H1 (cell line): Measurements from ENCODE around the gene SRP14. TPM values are rescaled to one million over a fixed set of nuclear protein-coding genes. Genes with fewer than 3 reads are reported as not detected.
A peak's percentile ranks its signal among the peaks of the same experiment; 100 is the strongest.

ENCODE experiments used
- CTCF ChIA-PET: fragments of 300-600 bp; sonication (Branson Sonifier 250); formaldehyde crosslinking; loops from one replicate; lab custom pipeline; 2021; ENCODE audit not compliant: partially characterized antibody; lab: Charles Lee
- POLR2A ChIA-PET: fragments of 300-600 bp; sonication (Branson Sonifier 250); formaldehyde crosslinking; loops from one replicate; lab custom pipeline; 2021; ENCODE audit warnings: inconsistent platforms; ENCODE audit not compliant: partially characterized antibody; lab: Charles Lee
- DNase-seq, 2 experiments: peaks; one replicate each; pipeline versions ENCODE4 v3.0.0 to v3.0.0-alpha.2; 2010 to 2022; ENCODE audit warnings: low spot score in 2 of 2, low read depth in 1 of 2, mixed read lengths in 1 of 2
- FAIRE-seq: peaks from 2 replicates; lab custom pipeline; 2011; peaks lifted over from hg19 to GRCh38; lab: Jason Lieb, UNC
- H2AFZ ChIP-seq: 2 replicates; pipeline ENCODE4 v1.8.1; 2012; ENCODE audit warnings: low read length, inconsistent platforms
- H2AK5ac ChIP-seq: 2 replicates; pipeline ENCODE4 v1.6.1; 2013; ENCODE audit warnings: low read depth, low read length
- H2BK120ac ChIP-seq: replicated peaks from 2 replicates; pipeline ENCODE3; 2013; ENCODE audit warnings: low read depth, low read length, inconsistent platforms
- H2BK12ac ChIP-seq: 2 replicates; pipeline ENCODE4 v1.6.1; 2013; ENCODE audit warnings: low read depth, low read length
- H2BK15ac ChIP-seq: 2 replicates; pipeline ENCODE4 v1.6.1; 2013; ENCODE audit warnings: low read length
- H2BK20ac ChIP-seq: 2 replicates; pipeline ENCODE4 v1.6.1; 2013; ENCODE audit warnings: low read length
- H2BK5ac ChIP-seq: 2 replicates; pipeline ENCODE4 v1.6.1; 2013; ENCODE audit warnings: low read depth, low read length
- H3K14ac ChIP-seq: 2 replicates; pipeline ENCODE4 v1.6.1; 2013; ENCODE audit warnings: inconsistent platforms; ENCODE audit not compliant: insufficient read length
- H3K18ac ChIP-seq: 2 replicates; pipeline ENCODE4 v1.6.1; 2013; ENCODE audit warnings: low read length; ENCODE audit errors: extremely low read depth
- H3K23ac ChIP-seq: 2 replicates; pipeline ENCODE4 v1.6.1; 2013; ENCODE audit warnings: inconsistent platforms; ENCODE audit not compliant: insufficient read length
- H3K23me2 ChIP-seq: 2 replicates; pipeline ENCODE4 v1.6.1; 2013; ENCODE audit warnings: low read depth, low read length
- H3K27ac ChIP-seq: 2 replicates; pipeline ENCODE4 v1.6.1; 2011; ENCODE audit warnings: low read depth, low read length, inconsistent platforms
- H3K27me3 ChIP-seq, 4 experiments: replicated peaks in 1 of 4; 1 replicate in 1 of 4; 2 replicates in 3 of 4; pipeline versions ENCODE4 v1.6.1 to v1.8.1; 2011 to 2013; ENCODE audit warnings: low read length in 3 of 4, mild to moderate bottlenecking in 3 of 4, inconsistent platforms in 2 of 4, mixed read lengths in 2 of 4, moderate library complexity in 1 of 4; ENCODE audit not compliant: control insufficient read depth in 3 of 4, insufficient read depth in 3 of 4; ENCODE audit errors: extremely low read depth in 1 of 4
- H3K36me3 ChIP-seq, 4 experiments: 2 replicates each; pipeline versions ENCODE4 v1.6.1 to v1.8.1; 2011 to 2013; ENCODE audit warnings: mild to moderate bottlenecking in 4 of 4, low read length in 3 of 4, moderate library complexity in 2 of 4, control low read depth in 1 of 4, inconsistent platforms in 1 of 4; ENCODE audit not compliant: insufficient read depth in 4 of 4, control insufficient read depth in 2 of 4
- H3K4ac ChIP-seq: replicated peaks from 2 replicates; pipeline ENCODE3; 2013; ENCODE audit warnings: low read length, low read depth, mixed read lengths, inconsistent platforms; ENCODE audit not compliant: insufficient read length
- H3K4me1 ChIP-seq, 4 experiments: replicated peaks in 1 of 4; 1 replicate in 1 of 4; 2 replicates in 3 of 4; pipeline versions ENCODE4 v1.6.1 to v1.8.1; 2011 to 2013; ENCODE audit warnings: low read length in 3 of 4, inconsistent platforms in 2 of 4, mixed read lengths in 1 of 4; ENCODE audit not compliant: insufficient read depth in 4 of 4, control insufficient read depth in 3 of 4
- H3K4me2 ChIP-seq, 2 experiments: 2 replicates each; pipeline versions ENCODE4 v1.6.1 to v1.8.1; 2011 to 2013; ENCODE audit warnings: low read depth in 2 of 2, low read length in 2 of 2, control low read depth in 1 of 2, inconsistent platforms in 1 of 2, mild to moderate bottlenecking in 1 of 2; ENCODE audit not compliant: insufficient read depth in 1 of 2
- H3K4me3 ChIP-seq, 4 experiments: fragments of 200-600, 300-600 bp in 1 of 4; sonication (generic), shearing (Covaris generic), sonication (Bioruptor Twin) in 1 of 4; 2 replicates each; pipeline versions ENCODE4 v1.5.1 to v1.8.1; 2011 to 2016; ENCODE audit warnings: low read length in 4 of 4, low read depth in 3 of 4, control low read depth in 2 of 4, inconsistent platforms in 2 of 4, mild to moderate bottlenecking in 2 of 4, mixed read lengths in 1 of 4, moderate library complexity in 1 of 4; ENCODE audit not compliant: insufficient read depth in 2 of 4; ENCODE audit errors: extremely low read depth in 1 of 4
- H3K56ac ChIP-seq: replicated peaks from 2 replicates; pipeline ENCODE3; 2013; ENCODE audit warnings: low read depth, mild to moderate bottlenecking, mixed read lengths, low read length, inconsistent platforms; ENCODE audit not compliant: insufficient read length
- H3K79me1 ChIP-seq: 2 replicates; pipeline ENCODE4 v1.6.1; 2013; ENCODE audit warnings: low read depth, low read length, control low read depth
- H3K79me2 ChIP-seq, 2 experiments: 2 replicates each; pipeline versions ENCODE4 v1.6.1 to v1.8.1; 2012 to 2013; ENCODE audit warnings: low read length in 2 of 2, mild to moderate bottlenecking in 2 of 2, inconsistent platforms in 1 of 2; ENCODE audit not compliant: insufficient read depth in 2 of 2, control insufficient read depth in 1 of 2
- H3K9ac ChIP-seq, 4 experiments: replicated peaks in 1 of 4; 1 replicate in 1 of 4; 2 replicates in 3 of 4; pipeline versions ENCODE4 v1.6.1 to v1.8.1; 2011 to 2013; ENCODE audit warnings: low read depth in 3 of 4, low read length in 3 of 4, control low read depth in 2 of 4, mild to moderate bottlenecking in 2 of 4, moderate library complexity in 2 of 4, inconsistent platforms in 1 of 4; ENCODE audit errors: extremely low read depth in 1 of 4
- H3K9me3 ChIP-seq, 2 experiments: 2 replicates each; pipeline versions ENCODE4 v1.6.1 to v1.8.1; 2012 to 2013; ENCODE audit warnings: mild to moderate bottlenecking in 2 of 2, moderate library complexity in 2 of 2, control low read depth in 1 of 2, inconsistent platforms in 1 of 2, low read depth in 1 of 2, low read length in 1 of 2, mixed read lengths in 1 of 2; ENCODE audit not compliant: insufficient read depth in 2 of 2
- H4K20me1 ChIP-seq, 2 experiments: replicated peaks in 1 of 2; 2 replicates each; pipeline versions ENCODE3 to v1.8.1; 2011 to 2013; ENCODE audit warnings: inconsistent platforms in 2 of 2, low read length in 2 of 2, mild to moderate bottlenecking in 1 of 2; ENCODE audit not compliant: insufficient read depth in 2 of 2, control insufficient read depth in 1 of 2
- H4K5ac ChIP-seq: 2 replicates; pipeline ENCODE4 v1.6.1; 2013; ENCODE audit warnings: low read length, low read depth, mixed read lengths, inconsistent platforms; ENCODE audit not compliant: insufficient read length
- H4K8ac ChIP-seq: 2 replicates; pipeline ENCODE4 v1.8.0; 2013; ENCODE audit warnings: mild to moderate bottlenecking, moderate library complexity, low read length, inconsistent platforms; ENCODE audit not compliant: insufficient read depth; ENCODE audit errors: extremely low read depth
- H4K91ac ChIP-seq: replicated peaks from 2 replicates; pipeline ENCODE3; 2013; ENCODE audit warnings: low read length, mixed read lengths, inconsistent platforms; ENCODE audit not compliant: insufficient read length
- BCL11A ChIP-seq, 2 experiments: IDR thresholded peaks; one replicate each; pipeline ENCODE4 v1.6.1; 2011; ENCODE audit warnings: low read depth in 2 of 2, low read length in 2 of 2, mild to moderate bottlenecking in 2 of 2
- BRCA1 ChIP-seq: IDR thresholded peaks from 2 replicates; pipeline ENCODE4 v1.6.1; 2012; ENCODE audit warnings: low read depth, low read length, improper control_type of control experiment
- CREB1 ChIP-seq: IDR thresholded peaks from 2 replicates; pipeline ENCODE4 v1.6.1; 2012; ENCODE audit warnings: inconsistent platforms
- JUND ChIP-seq: IDR thresholded peaks from 2 replicates; pipeline ENCODE4 v1.6.1; 2011; ENCODE audit warnings: mild to moderate bottlenecking, improper control_type of control experiment, low read length
- KDM1A ChIP-seq: fragments of 200-600, 300-600 bp; sonication (generic); IDR thresholded peaks from 2 replicates; pipeline ENCODE4 v1.7.1; 2016; ENCODE audit warnings: mild to moderate bottlenecking, low read length, borderline replicate concordance
- PHF8 ChIP-seq: fragments of 200-600 bp; sonication (generic); conservative IDR thresholded peaks from 2 replicates; pipeline ENCODE4 v1.7.1; 2012; ENCODE audit warnings: low read depth, mild to moderate bottlenecking, inconsistent platforms, low read length, moderate library complexity
- POLR2A ChIP-seq, 2 experiments: IDR thresholded peaks; 1 replicate in 1 of 2; 2 replicates in 1 of 2; pipeline ENCODE4 v1.6.1; 2011; ENCODE audit warnings: low read depth in 2 of 2, low read length in 2 of 2, mild to moderate bottlenecking in 2 of 2; ENCODE audit errors: control extremely low read depth in 1 of 2
- RFX5 ChIP-seq: IDR thresholded peaks from 2 replicates; pipeline ENCODE4 v1.6.1; 2011; ENCODE audit warnings: low read depth, low read length, improper control_type of control experiment, borderline replicate concordance
- RNF2 ChIP-seq: fragments of 200-900, 300-1000 bp; sonication (generic); IDR thresholded peaks from 2 replicates; pipeline ENCODE4 v1.7.1; 2016; ENCODE audit warnings: borderline replicate concordance, low read depth, mild to moderate bottlenecking, antibody characterized with exemption, low read length; ENCODE audit not compliant: poor library complexity, severe bottlenecking; ENCODE audit errors: missing control alignments
- SIN3A ChIP-seq, 2 experiments: IDR thresholded peaks in 1 of 2; conservative IDR thresholded peaks in 1 of 2; 2 replicates each; pipeline ENCODE4 v1.6.1; 2011 to 2012; ENCODE audit warnings: low read length in 2 of 2, improper control_type of control experiment in 1 of 2, low read depth in 1 of 2, mild to moderate bottlenecking in 1 of 2
- TBP ChIP-seq: IDR thresholded peaks from 2 replicates; pipeline ENCODE4 v1.6.1; 2011; ENCODE audit warnings: low read depth, low read length, improper control_type of control experiment
- ZNF274 ChIP-seq: IDR thresholded peaks from 2 replicates; pipeline ENCODE4 v1.7.0; 2012; ENCODE audit warnings: low read length, borderline replicate concordance; ENCODE audit errors: extremely low read depth
- WGBS, 2 experiments: shearing (Covaris generic) in 1 of 2; methylation state at CpG; one replicate each; pipeline versions ENCODE4 v1.1.6 to v1.1.7; 2013 to 2015; ENCODE audit warnings: low lambda C conversion rate in 2 of 2, mixed read lengths in 2 of 2, inconsistent platforms in 1 of 2, low coverage in 1 of 2, missing lambda C conversion rate in 1 of 2; ENCODE audit not compliant: insufficient replicate concordance in 2 of 2, insufficient coverage in 1 of 2, insufficient read length in 1 of 2; ENCODE audit errors: extremely low coverage in 1 of 2, missing lambda C conversion rate in 1 of 2; 5-methylcytosine and 5-hydroxymethylcytosine counted together
- polyA plus RNA-seq, 7 experiments: library from polyadenylated mRNA; depleted of rRNA in 3 of 7; stranded (reverse) in 5 of 7; unstranded in 2 of 7; fragments of >200 nt in 5 of 7; fragments of 200-250 nt in 2 of 7; gene quantifications; 1 replicate in 5 of 7; 2 replicates in 1 of 7; 4 replicates in 1 of 7; pipeline versions ENCODE4 v1.2.1 to v1.2.3, GENCODE V29; 2011 to 2013; ENCODE audit warnings: missing spikeins in 2 of 7, mixed read lengths in 2 of 7
- total RNA-seq: library from RNA; stranded (reverse); fragmentation: NEBNext Ultra II Directional; extraction: Animal tissue kit (Norgen Biotek cat#: 25700); gene quantifications from 2 replicates; pipeline ENCODE4 v1.2.1, GENCODE V29; 2021

SRP14 gene
- total and polyA plus RNA-seq, 2 of the 8 experiments (the other 6 are each of a cell fraction or from before 2014, with no cell fraction given), result 186 to 223 TPM

DNA sequence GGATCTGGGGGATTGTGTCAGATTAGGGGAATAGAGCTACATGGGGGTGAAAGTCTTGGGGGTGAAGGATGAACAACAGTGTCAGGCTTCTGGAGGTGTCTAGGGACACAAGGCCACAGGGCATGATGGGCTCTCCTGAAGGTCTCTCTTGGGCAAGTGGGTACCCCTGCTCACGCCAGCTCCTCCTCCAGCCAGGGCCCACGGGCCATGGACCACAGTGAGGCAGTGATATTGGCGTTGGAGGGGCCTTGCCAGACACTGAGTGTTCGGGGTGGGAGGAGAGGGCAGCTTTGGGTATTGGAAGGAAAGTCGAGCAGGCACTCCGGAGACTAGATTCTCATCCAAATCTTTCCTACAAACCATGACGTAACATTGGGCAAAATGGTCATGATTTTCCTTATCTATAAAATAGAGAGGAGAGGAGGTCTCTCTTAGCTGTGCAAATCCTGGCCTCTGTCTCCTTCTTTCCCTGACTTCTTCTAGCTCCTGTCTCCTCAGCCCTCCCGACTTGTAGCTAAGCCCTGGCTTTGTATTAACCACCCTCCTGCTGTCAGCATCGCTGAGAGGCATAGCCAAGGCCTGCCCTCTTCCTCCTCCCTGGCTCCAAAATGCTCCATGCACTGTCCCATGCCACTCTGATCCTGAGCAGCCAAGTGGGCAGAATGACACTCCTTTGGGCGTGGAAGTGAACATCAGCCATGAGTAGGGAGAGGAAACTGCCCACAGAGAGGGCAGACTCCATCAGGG is 24.0 kb upstream of the SRP14 start:
- FAIRE-seq (no peak), DNase-seq (no peak)
- H4K5ac ChIP-seq, result no peak overlapping the region
- H3K4me3 ChIP-seq, result no peak overlapping the region
- no peak overlapping the region for H3K4me2 ChIP-seq
- no peak overlapping the region for H3K18ac ChIP-seq
- no peak overlapping the region for H2AFZ ChIP-seq
- no peaks in the 10 kb centered on the region for H3K79me2 ChIP-seq
- ChIA-PET POLR2A (interaction anchor here (0.7 to 4.0 kb wide), 6 partner anchors 10 to 35 kb away, joined by 3 to 15 read pairs (median 4); no protein-coding TSS in a partner anchor), CTCF (interaction anchor here (0.6 to 5.5 kb wide), 14 partner anchors 9 to 225 kb away, joined by 3 to 65 read pairs (median 4); no protein-coding TSS in a partner anchor)
- H2BK120ac ChIP-seq, result no peak overlapping the region
- 0 out of 2 replicates have a peak overlapping the region, but pooled peaks have one; percentile 48 for H2BK15ac ChIP-seq
- H2BK12ac ChIP-seq, result peak overlapping the region; percentile 46; the same call in 1 of the 2 replicates
- no peak overlapping the region for H2AK5ac ChIP-seq
- H2BK5ac ChIP-seq, result 0 out of 2 replicates have a peak overlapping the region, but pooled peaks have one; percentile 19
- H3K14ac ChIP-seq, result no peak overlapping the region
- H3K9me3 ChIP-seq, result no peaks in the 10 kb centered on the region
- no peaks in the 10 kb centered on the region for H3K79me1 ChIP-seq
- no peak overlapping the region for H4K8ac ChIP-seq
- no peak overlapping the region for H3K23ac ChIP-seq
- H3K56ac ChIP-seq, result no peak overlapping the region
- H3K27me3 ChIP-seq, result peaks cover 0 to 2% (median 0%) of the 10 kb centered on the region in 4 experiments; a peak in 1 of 7 replicates
- 87% methylated on average over 10 of the region's 10 CpGs; no CpG with 5 or more reads in 1 of the 2 experiments for WGBS, 2 experiments
- peak overlapping the region; percentile 41 for H3K4ac ChIP-seq
- H4K20me1 ChIP-seq, result no peaks in the 10 kb centered on the region
- H3K27ac ChIP-seq, result no peak overlapping the region
- no peak overlapping the region for H2BK20ac ChIP-seq
- peaks cover 0 to 9% (median 0%) of the 10 kb centered on the region in 4 experiments; a peak in 3 of 7 replicates for H3K4me1 ChIP-seq
- no peak overlapping the region for H3K9ac ChIP-seq
- H4K91ac ChIP-seq, result peak overlapping the region; percentile 67
- no peaks in the 10 kb centered on the region for H3K36me3 ChIP-seq
- H3K23me2 ChIP-seq, result no peaks in the 10 kb centered on the region; the same call in 1 of the 2 replicates
- TF ChIP-seq JUND, result no peak
- no peak for TF ChIP-seq PHF8
- no peak for TF ChIP-seq POLR2A (IDR thresholded peaks at IDR 0.05; ENCODE audit: control extremely low read depth in 1 of 2, low read depth in 2 of 2, low read length in 2 of 2)
- no peak for TF ChIP-seq BCL11A (IDR thresholded peaks at IDR 0.05; ENCODE audit: low read depth in 2 of 2, low read length in 2 of 2)
- no peak for TF ChIP-seq BRCA1
- no peak for TF ChIP-seq RFX5
- TF ChIP-seq KDM1A, result no peak
- TF ChIP-seq CREB1, result no peak
- TF ChIP-seq TBP, result no peak
- TF ChIP-seq RNF2, result no peak
- TF ChIP-seq ZNF274, result no peak
- TF ChIP-seq SIN3A (conservative IDR thresholded peaks at IDR 0.05 in 1 of 2, IDR thresholded peaks at IDR 0.05 in 1 of 2; ENCODE audit: low read depth in 1 of 2, low read length in 2 of 2), result no peak
